Keratinocyte (primary cell): ENCODE measurements around the gene TMEM185A. TPM values are rescaled to one million over a fixed set of nuclear protein-coding genes. Genes with fewer than 3 reads are reported as not detected.

Experiments
- DNase-seq: peaks from one replicate; pipeline ENCODE4 v3.0.0-alpha.2; 2011; ENCODE audit warnings: low read depth, missing footprints, low spot score
- FAIRE-seq: peaks from 2 replicates; lab custom pipeline; 2011; peaks lifted over from hg19 to GRCh38; lab: Jason Lieb, UNC
- H2AFZ ChIP-seq: 2 replicates; pipeline ENCODE4 v1.6.0; 2012; ENCODE audit warnings: low read length, control low read depth, inconsistent platforms; ENCODE audit not compliant: control insufficient read depth
- H3K27ac ChIP-seq: 2 replicates; pipeline ENCODE4 v1.5.1; 2011; ENCODE audit warnings: low read length; ENCODE audit not compliant: control insufficient read depth, insufficient read depth
- H3K27me3 ChIP-seq: 3 replicates; pipeline ENCODE4 v1.6.0; 2011; ENCODE audit warnings: low read length; ENCODE audit not compliant: control insufficient read depth, insufficient read depth; ENCODE audit errors: extremely low read depth
- H3K36me3 ChIP-seq, 2 experiments: 2 replicates in 1 of 2; 3 replicates in 1 of 2; pipeline ENCODE4 v1.5.1; 2011; ENCODE audit warnings: low read length in 2 of 2, mild to moderate bottlenecking in 1 of 2; ENCODE audit not compliant: control insufficient read depth in 2 of 2, insufficient read depth in 2 of 2; ENCODE audit errors: extremely low read depth in 1 of 2
- H3K4me1 ChIP-seq: 3 replicates; pipeline ENCODE4 v1.5.1; 2011; ENCODE audit warnings: low read length; ENCODE audit not compliant: control insufficient read depth, insufficient read depth; ENCODE audit errors: extremely low read depth
- H3K4me2 ChIP-seq: 3 replicates; pipeline ENCODE4 v1.6.0; 2011; ENCODE audit warnings: low read depth, low read length; ENCODE audit not compliant: control insufficient read depth, insufficient read depth; ENCODE audit errors: extremely low read depth
- H3K4me3 ChIP-seq, 3 experiments: fragments of 200-600 bp in 1 of 3; sonication (generic) in 1 of 3; 2 replicates in 2 of 3; 3 replicates in 1 of 3; pipeline ENCODE4 v1.5.1; 2011 to 2016; ENCODE audit warnings: low read length in 3 of 3, mild to moderate bottlenecking in 3 of 3, control low read depth in 2 of 3, inconsistent platforms in 1 of 3, low read depth in 1 of 3, mixed read lengths in 1 of 3, mixed run types in 1 of 3, moderate library complexity in 1 of 3; ENCODE audit not compliant: control insufficient read depth in 2 of 3, insufficient read depth in 2 of 3; ENCODE audit errors: extremely low read depth in 1 of 3
- H3K79me2 ChIP-seq: 2 replicates; pipeline ENCODE4 v1.6.0; 2012; ENCODE audit warnings: low read length; ENCODE audit not compliant: control insufficient read depth, insufficient read depth
- H3K9ac ChIP-seq: 3 replicates; pipeline ENCODE4 v1.6.0; 2011; ENCODE audit warnings: low read length; ENCODE audit not compliant: control insufficient read depth, insufficient read depth; ENCODE audit errors: extremely low read depth
- H3K9me1 ChIP-seq: 3 replicates; pipeline ENCODE4 v1.6.0; 2011; ENCODE audit warnings: low read length; ENCODE audit not compliant: control insufficient read depth, insufficient read depth; ENCODE audit errors: extremely low read depth
- H3K9me3 ChIP-seq: 2 replicates; pipeline ENCODE4 v1.5.1; 2012; ENCODE audit warnings: low read depth, low read length; ENCODE audit not compliant: control insufficient read depth
- H4K20me1 ChIP-seq: 3 replicates; pipeline ENCODE4 v1.6.0; 2011; ENCODE audit warnings: low read length; ENCODE audit not compliant: control insufficient read depth, insufficient read depth; ENCODE audit errors: extremely low read depth
- EZH2 ChIP-seq: IDR thresholded peaks from one replicate; pipeline ENCODE4 v1.6.1; 2012; ENCODE audit warnings: inconsistent platforms, mild to moderate bottlenecking, low read length, moderate library complexity
- dilution Hi-C: fragments of 300-500 bp; cut with MboI; formaldehyde crosslinking; loops from one replicate; pipeline ENCODE4 v1.7.0; 2020; ENCODE audit warnings: low sequenced_read_pairs; ENCODE audit not compliant: extremely low pct_ligation_motif_present
- polyA plus RNA-seq, 5 experiments: library from polyadenylated mRNA; depleted of rRNA in 3 of 5; stranded (reverse) in 3 of 5; stranded (forward) in 1 of 5; unstranded in 1 of 5; fragments of >200 nt; gene quantifications; 1 replicate in 1 of 5; 2 replicates in 3 of 5; 3 replicates in 1 of 5; pipeline versions ENCODE4 v1.2.1 to v1.2.3, GENCODE V29; 2011 to 2012; ENCODE audit warnings: missing spikeins in 2 of 5, low read depth in 1 of 5, low replicate concordance in 1 of 5
- TF ChIP-seq, protein P1 (sequence below), 3 experiments: IDR thresholded peaks in 1 of 3; conservative IDR thresholded peaks in 1 of 3; optimal IDR thresholded peaks in 1 of 3; 2 replicates in 2 of 3; 3 replicates in 1 of 3; pipeline versions ENCODE3 to v1.5.1; 2011; ENCODE audit warnings: low read length in 3 of 3, mild to moderate bottlenecking in 3 of 3, moderate library complexity in 2 of 3, control low read depth in 1 of 3, inconsistent platforms in 1 of 3; ENCODE audit not compliant: insufficient read depth in 2 of 3; ENCODE audit errors: extremely low read depth in 1 of 3

The TMEM185A gene
- polyA plus RNA-seq, 1 donor (not counting 4 experiments of a cell fraction or from before 2014, with no cell fraction given), result 23.0 TPM

DNA sequence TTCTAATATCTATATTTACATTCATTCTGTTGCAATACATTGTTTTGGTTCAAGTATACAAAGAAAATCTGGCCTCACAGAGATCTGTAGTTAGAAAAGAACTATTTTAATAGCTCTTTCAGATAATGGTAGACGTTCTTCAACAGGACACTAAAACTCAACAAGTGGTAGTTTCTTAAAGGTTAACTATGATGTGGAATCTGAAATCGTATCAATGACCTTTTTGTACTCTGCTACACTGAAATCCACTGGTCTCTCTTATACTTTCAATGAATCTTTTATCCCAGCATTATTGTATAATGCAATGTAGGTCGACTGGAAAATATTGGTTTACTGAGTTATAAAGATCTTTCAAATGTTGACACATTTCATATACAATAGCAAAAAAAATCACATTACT, 12.7 kb downstream of the TMEM185A start:
- Histone ChIP-seq H3K9ac (no peak overlapping the region), H3K4me2 (no peak overlapping the region), H3K27me3 (no peaks in the 10 kb centered on the region), H3K9me1 (no peaks in the 10 kb centered on the region), H3K79me2 (peaks cover 14% of the 10 kb centered on the region), H3K9me3 (no peaks in the 10 kb centered on the region), H2AFZ (no peak overlapping the region), H3K4me1 (no peaks in the 10 kb centered on the region), H3K36me3 (no peaks in the 10 kb centered on the region), H3K27ac (no peak overlapping the region), H4K20me1 (no peaks in the 10 kb centered on the region), H3K4me3 (no peak overlapping the region)
- TF ChIP-seq, protein P1, sequence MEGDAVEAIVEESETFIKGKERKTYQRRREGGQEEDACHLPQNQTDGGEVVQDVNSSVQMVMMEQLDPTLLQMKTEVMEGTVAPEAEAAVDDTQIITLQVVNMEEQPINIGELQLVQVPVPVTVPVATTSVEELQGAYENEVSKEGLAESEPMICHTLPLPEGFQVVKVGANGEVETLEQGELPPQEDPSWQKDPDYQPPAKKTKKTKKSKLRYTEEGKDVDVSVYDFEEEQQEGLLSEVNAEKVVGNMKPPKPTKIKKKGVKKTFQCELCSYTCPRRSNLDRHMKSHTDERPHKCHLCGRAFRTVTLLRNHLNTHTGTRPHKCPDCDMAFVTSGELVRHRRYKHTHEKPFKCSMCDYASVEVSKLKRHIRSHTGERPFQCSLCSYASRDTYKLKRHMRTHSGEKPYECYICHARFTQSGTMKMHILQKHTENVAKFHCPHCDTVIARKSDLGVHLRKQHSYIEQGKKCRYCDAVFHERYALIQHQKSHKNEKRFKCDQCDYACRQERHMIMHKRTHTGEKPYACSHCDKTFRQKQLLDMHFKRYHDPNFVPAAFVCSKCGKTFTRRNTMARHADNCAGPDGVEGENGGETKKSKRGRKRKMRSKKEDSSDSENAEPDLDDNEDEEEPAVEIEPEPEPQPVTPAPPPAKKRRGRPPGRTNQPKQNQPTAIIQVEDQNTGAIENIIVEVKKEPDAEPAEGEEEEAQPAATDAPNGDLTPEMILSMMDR (optimal IDR thresholded peaks at IDR 0.05 in 1 of 3, IDR thresholded peaks at IDR 0.05 in 1 of 3, conservative IDR thresholded peaks at IDR 0.05 in 1 of 3; ENCODE audit: extremely low read depth in 1 of 3, insufficient read depth in 2 of 3, low read length in 3 of 3), result no peak
- no peak for TF ChIP-seq EZH2
- FAIRE-seq, result no peak
- dilution Hi-C loops, result no loop called here
- no peak for DNase-seq

DNA sequence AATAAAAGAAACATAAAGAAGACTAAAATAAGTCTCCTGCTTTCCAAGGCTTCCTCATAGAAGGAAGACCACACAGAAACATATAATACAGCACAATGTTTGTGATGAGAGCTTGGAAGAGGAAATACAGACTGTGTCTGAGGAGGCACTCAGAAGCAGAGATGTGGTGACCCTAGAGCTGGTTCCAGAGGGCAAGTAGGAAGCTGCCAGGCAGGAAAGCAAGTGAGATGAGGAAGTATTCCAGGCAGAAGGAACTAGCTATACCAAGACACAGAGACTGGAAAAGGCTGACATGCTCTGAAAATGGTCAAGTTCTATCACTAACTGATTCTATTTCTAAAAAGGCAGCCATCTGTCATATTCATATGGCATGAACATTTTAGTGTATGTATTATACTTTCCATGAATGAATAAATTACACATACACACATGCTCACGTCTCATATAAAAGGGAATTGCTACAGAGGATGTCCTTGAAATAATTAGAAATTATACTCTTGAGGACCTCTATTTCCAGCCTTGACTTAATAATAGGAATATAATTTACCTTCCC, 19.9 kb downstream of the TMEM185A start:
- Histone ChIP-seq H3K79me2 (peaks cover 2% of the 10 kb centered on the region), H3K27me3 (no peaks in the 10 kb centered on the region), H3K4me3 (no peak overlapping the region), H3K9ac (no peak overlapping the region), H3K9me3 (no peaks in the 10 kb centered on the region), H3K4me2 (no peak overlapping the region), H3K36me3 (no peaks in the 10 kb centered on the region), H2AFZ (no peak overlapping the region), H3K4me1 (no peaks in the 10 kb centered on the region), H3K27ac (no peak overlapping the region), H4K20me1 (no peaks in the 10 kb centered on the region), H3K9me1 (no peaks in the 10 kb centered on the region)
- TF ChIP-seq, protein P1 (optimal IDR thresholded peaks at IDR 0.05 in 1 of 3, IDR thresholded peaks at IDR 0.05 in 1 of 3, conservative IDR thresholded peaks at IDR 0.05 in 1 of 3; ENCODE audit: extremely low read depth in 1 of 3, insufficient read depth in 2 of 3, low read length in 3 of 3), result no peak
- TF ChIP-seq EZH2, result no peak
- dilution Hi-C loops, result no loop called here
- FAIRE-seq, result no peak
- DNase-seq, result no peak
